NB4 (cell line): ENCODE measurements around the gene GNA12.

Experiments used
- CTCF ChIP-seq: IDR thresholded peaks from one replicate; pipeline ENCODE4 v1.5.1; 2012; ENCODE audit warnings: low read depth, low read length
- MAX ChIP-seq: IDR thresholded peaks from 2 replicates; pipeline ENCODE4 v1.6.1; 2011; ENCODE audit warnings: low read depth, low read length
- MYC ChIP-seq: IDR thresholded peaks from 2 replicates; pipeline ENCODE4 v1.6.1; 2011; ENCODE audit warnings: low read depth, low read length
- POLR2A ChIP-seq: IDR thresholded peaks from 2 replicates; pipeline ENCODE4 v1.6.1; 2011; ENCODE audit warnings: mild to moderate bottlenecking; ENCODE audit not compliant: insufficient read length; ENCODE audit errors: extremely low read depth

- TF ChIP-seq POLR2A, result no peak
- TF ChIP-seq CTCF, result no peak
- no peak for TF ChIP-seq MAX
- TF ChIP-seq MYC, result no peak
Measured at GRCh38 chr7:2821161-2821841, 22.8 kb downstream of the GNA12 start.
